SU-DHL-6 (cell line): ENCODE data around the gene SPINK8.

Experiments
- EZH2phosphoT487 ChIP-seq: fragments of 200-600 bp; sonication (generic), shearing (Covaris generic); conservative IDR thresholded peaks from 2 replicates; pipeline ENCODE4 v1.6.1; 2018; ENCODE audit warnings: mild to moderate bottlenecking, antibody characterized with exemption, low read length, moderate library complexity, mixed read lengths
- TF ChIP-seq, protein P1 (sequence below): fragments of 200-600 bp; sonication (generic); IDR thresholded peaks from one replicate; pipeline ENCODE4 v1.5.1; 2017; ENCODE audit warnings: antibody characterized with exemption, mild to moderate bottlenecking, low read length, moderate library complexity; ENCODE audit not compliant: insufficient read depth, poor library complexity, severe bottlenecking

- TF ChIP-seq, protein P1, sequence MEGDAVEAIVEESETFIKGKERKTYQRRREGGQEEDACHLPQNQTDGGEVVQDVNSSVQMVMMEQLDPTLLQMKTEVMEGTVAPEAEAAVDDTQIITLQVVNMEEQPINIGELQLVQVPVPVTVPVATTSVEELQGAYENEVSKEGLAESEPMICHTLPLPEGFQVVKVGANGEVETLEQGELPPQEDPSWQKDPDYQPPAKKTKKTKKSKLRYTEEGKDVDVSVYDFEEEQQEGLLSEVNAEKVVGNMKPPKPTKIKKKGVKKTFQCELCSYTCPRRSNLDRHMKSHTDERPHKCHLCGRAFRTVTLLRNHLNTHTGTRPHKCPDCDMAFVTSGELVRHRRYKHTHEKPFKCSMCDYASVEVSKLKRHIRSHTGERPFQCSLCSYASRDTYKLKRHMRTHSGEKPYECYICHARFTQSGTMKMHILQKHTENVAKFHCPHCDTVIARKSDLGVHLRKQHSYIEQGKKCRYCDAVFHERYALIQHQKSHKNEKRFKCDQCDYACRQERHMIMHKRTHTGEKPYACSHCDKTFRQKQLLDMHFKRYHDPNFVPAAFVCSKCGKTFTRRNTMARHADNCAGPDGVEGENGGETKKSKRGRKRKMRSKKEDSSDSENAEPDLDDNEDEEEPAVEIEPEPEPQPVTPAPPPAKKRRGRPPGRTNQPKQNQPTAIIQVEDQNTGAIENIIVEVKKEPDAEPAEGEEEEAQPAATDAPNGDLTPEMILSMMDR: no peak
- no peak for TF ChIP-seq EZH2phosphoT487
Measured at GRCh38 chr3:48367201-48367600, 33.7 kb upstream of the SPINK8 start.
